H1 (cell line): ENCODE results near the gene TUT1. TPM values are rescaled to one million over a fixed set of nuclear protein-coding genes. Genes with fewer than 3 reads are reported as not detected.

Experiments used
- ASH2L ChIP-seq: fragments of 200-600, 300-600 bp; sonication (generic); IDR thresholded peaks from one replicate; pipeline ENCODE4 v1.7.1; 2017; ENCODE audit warnings: low read length
- CEBPB ChIP-seq: IDR thresholded peaks from 2 replicates; pipeline ENCODE4 v1.6.1; 2012; ENCODE audit warnings: low read depth, low read length
- CHD1 ChIP-seq: IDR thresholded peaks from 2 replicates; pipeline ENCODE4 v1.6.1; 2012; ENCODE audit warnings: low read depth, low read length, improper control_type of control experiment
- CREB1 ChIP-seq: IDR thresholded peaks from 2 replicates; pipeline ENCODE4 v1.6.1; 2012; ENCODE audit warnings: inconsistent platforms
- CTBP2 ChIP-seq: IDR thresholded peaks from 2 replicates; pipeline ENCODE4 v1.7.0; 2011; ENCODE audit warnings: borderline replicate concordance, mild to moderate bottlenecking, moderate library complexity, mixed read lengths, low read length; ENCODE audit not compliant: insufficient read depth, insufficient read length
- EZH2 ChIP-seq: fragments of 200-600 bp; sonication (generic); IDR thresholded peaks from 2 replicates; pipeline ENCODE4 v1.7.1; 2012; ENCODE audit warnings: low read depth, mild to moderate bottlenecking, moderate library complexity, low read length, inconsistent platforms; ENCODE audit not compliant: severe bottlenecking
- FOSL1 ChIP-seq: IDR thresholded peaks from 2 replicates; pipeline ENCODE4 v1.6.1; 2011; ENCODE audit warnings: mild to moderate bottlenecking, low read depth, low read length, moderate library complexity; ENCODE audit not compliant: insufficient read depth
- GTF2F1 ChIP-seq: IDR thresholded peaks from 2 replicates; pipeline ENCODE4 v1.6.1; 2012; ENCODE audit warnings: low read depth, low read length, improper control_type of control experiment, borderline replicate concordance
- JUN ChIP-seq: IDR thresholded peaks from 2 replicates; pipeline ENCODE4 v1.6.1; 2011; ENCODE audit warnings: low read depth, mild to moderate bottlenecking, improper control_type of control experiment, low read length
- KDM4A ChIP-seq: IDR thresholded peaks from one replicate; pipeline ENCODE4 v1.7.1; 2012; ENCODE audit warnings: low read depth, mild to moderate bottlenecking, moderate library complexity, low read length, inconsistent platforms; ENCODE audit not compliant: severe bottlenecking
- KDM5A ChIP-seq: fragments of 200-600 bp; IDR thresholded peaks from 2 replicates; pipeline ENCODE4 v1.7.1; 2012; ENCODE audit warnings: mild to moderate bottlenecking, low read length, inconsistent platforms, mixed read lengths
- RXRA ChIP-seq: IDR thresholded peaks from 2 replicates; pipeline ENCODE4 v1.6.1; 2011; ENCODE audit warnings: low read depth, mild to moderate bottlenecking, low read length, moderate library complexity; ENCODE audit not compliant: insufficient read depth
- SAP30 ChIP-seq: fragments of 300-600 bp; sonication (generic); IDR thresholded peaks from 2 replicates; pipeline ENCODE4 v1.7.1; 2012; ENCODE audit warnings: low read length, moderate library complexity, mild to moderate bottlenecking, inconsistent platforms; ENCODE audit not compliant: insufficient read depth, insufficient replicate concordance
- SIX5 ChIP-seq: IDR thresholded peaks from 2 replicates; pipeline ENCODE4 v1.6.1; 2011; ENCODE audit warnings: mild to moderate bottlenecking, low read depth, low read length
- SP2 ChIP-seq: IDR thresholded peaks from 2 replicates; pipeline ENCODE4 v1.6.1; 2012; ENCODE audit warnings: mild to moderate bottlenecking, low read length, inconsistent platforms
- SP4 ChIP-seq: IDR thresholded peaks from 2 replicates; pipeline ENCODE4 v1.6.1; 2012; ENCODE audit warnings: low read length, inconsistent platforms
- SUZ12 ChIP-seq: fragments of 200-600 bp; sonication (generic); IDR thresholded peaks from 2 replicates; pipeline ENCODE4 v1.6.1; 2012; ENCODE audit warnings: mild to moderate bottlenecking, inconsistent platforms, low read length, moderate library complexity, mixed read lengths
- TAF1 ChIP-seq: IDR thresholded peaks from 2 replicates; pipeline ENCODE4 v1.6.1; 2011; ENCODE audit warnings: mild to moderate bottlenecking, low read depth, low read length
- YY1 ChIP-seq: IDR thresholded peaks from 2 replicates; pipeline ENCODE4 v1.6.1; 2011; ENCODE audit warnings: low read depth, mild to moderate bottlenecking, low read length
- ZNF274 ChIP-seq: IDR thresholded peaks from 2 replicates; pipeline ENCODE4 v1.7.0; 2012; ENCODE audit warnings: low read length, borderline replicate concordance; ENCODE audit errors: extremely low read depth
- polyA plus RNA-seq, 7 experiments: library from polyadenylated mRNA; depleted of rRNA in 3 of 7; stranded (reverse) in 5 of 7; unstranded in 2 of 7; fragments of >200 nt in 5 of 7; fragments of 200-250 nt in 2 of 7; gene quantifications; 1 replicate in 5 of 7; 2 replicates in 1 of 7; 4 replicates in 1 of 7; pipeline versions ENCODE4 v1.2.1 to v1.2.3, GENCODE V29; 2011 to 2013; ENCODE audit warnings: missing spikeins in 2 of 7, mixed read lengths in 2 of 7
- total RNA-seq: library from RNA; stranded (reverse); fragmentation: NEBNext Ultra II Directional; extraction: Animal tissue kit (Norgen Biotek cat#: 25700); gene quantifications from 2 replicates; pipeline ENCODE4 v1.2.1, GENCODE V29; 2021
- TF ChIP-seq, protein P1 (sequence below): IDR thresholded peaks from 2 replicates; pipeline ENCODE4 v1.6.1; 2012; ENCODE audit warnings: inconsistent platforms
- TF ChIP-seq, protein P2 (sequence below): IDR thresholded peaks from 2 replicates; pipeline ENCODE4 v1.6.1; 2012; ENCODE audit warnings: low read length, inconsistent platforms

TUT1 gene
- total and polyA plus RNA-seq, 2 of the 8 experiments (the other 6 are each of a cell fraction or from before 2014, with no cell fraction given) = 17.8 to 24.6 TPM

DNA sequence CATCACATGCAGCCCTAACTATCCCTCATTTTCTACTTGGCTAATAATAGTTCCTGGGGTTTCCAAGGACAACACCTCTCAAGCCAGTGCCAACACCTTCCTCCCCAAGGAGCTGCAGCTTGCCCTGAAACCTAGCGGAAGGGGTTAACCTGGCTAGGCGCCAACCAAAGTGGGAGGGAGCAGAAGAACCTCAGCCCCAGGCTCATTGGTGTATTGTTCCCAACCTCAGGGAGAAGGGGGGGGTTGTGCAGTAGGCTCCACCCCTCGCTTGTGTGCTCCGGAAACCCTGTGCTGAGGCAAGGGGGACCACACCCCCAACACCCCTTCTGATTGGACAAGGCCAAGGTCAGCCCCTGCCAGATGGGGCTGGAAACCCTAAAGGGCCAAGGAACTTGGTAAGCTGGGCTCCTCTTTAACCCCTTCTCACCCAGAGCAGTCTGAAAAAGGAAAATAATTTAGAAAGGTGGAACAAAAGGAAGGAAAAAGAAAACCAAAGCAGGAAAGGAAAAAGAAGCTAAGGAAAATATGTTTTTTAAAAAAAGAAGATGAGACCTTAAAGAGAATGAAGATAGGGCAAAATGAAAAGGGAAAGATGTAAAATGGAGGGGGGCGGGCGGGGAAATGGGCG is 7.9 kb upstream of the TUT1 start (continued):
- TF ChIP-seq CEBPB = no peak
- no peak for TF ChIP-seq YY1
- TF ChIP-seq KDM5A = no peak
- TF ChIP-seq CHD1 = no peak
- no peak for TF ChIP-seq SAP30
- no peak for TF ChIP-seq EZH2
- TF ChIP-seq GTF2F1 = no peak
- peak; percentile 45; the same call in 1 of the 2 replicates for TF ChIP-seq SP4
- TF ChIP-seq SP2 = no peak
- TF ChIP-seq, protein P1, sequence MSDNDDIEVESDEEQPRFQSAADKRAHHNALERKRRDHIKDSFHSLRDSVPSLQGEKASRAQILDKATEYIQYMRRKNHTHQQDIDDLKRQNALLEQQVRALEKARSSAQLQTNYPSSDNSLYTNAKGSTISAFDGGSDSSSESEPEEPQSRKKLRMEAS = peak; percentile 45; the same call in 1 of the 2 replicates
- no peak for TF ChIP-seq FOSL1
- no peak for TF ChIP-seq ASH2L
- no peak for TF ChIP-seq RXRA
- no peak for TF ChIP-seq SUZ12
- TF ChIP-seq SIX5 = no peak
- no peak for TF ChIP-seq KDM4A
- TF ChIP-seq CREB1 = no peak
- TF ChIP-seq, protein P2, sequence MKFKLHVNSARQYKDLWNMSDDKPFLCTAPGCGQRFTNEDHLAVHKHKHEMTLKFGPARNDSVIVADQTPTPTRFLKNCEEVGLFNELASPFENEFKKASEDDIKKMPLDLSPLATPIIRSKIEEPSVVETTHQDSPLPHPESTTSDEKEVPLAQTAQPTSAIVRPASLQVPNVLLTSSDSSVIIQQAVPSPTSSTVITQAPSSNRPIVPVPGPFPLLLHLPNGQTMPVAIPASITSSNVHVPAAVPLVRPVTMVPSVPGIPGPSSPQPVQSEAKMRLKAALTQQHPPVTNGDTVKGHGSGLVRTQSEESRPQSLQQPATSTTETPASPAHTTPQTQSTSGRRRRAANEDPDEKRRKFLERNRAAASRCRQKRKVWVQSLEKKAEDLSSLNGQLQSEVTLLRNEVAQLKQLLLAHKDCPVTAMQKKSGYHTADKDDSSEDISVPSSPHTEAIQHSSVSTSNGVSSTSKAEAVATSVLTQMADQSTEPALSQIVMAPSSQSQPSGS = no peak
- TF ChIP-seq CTBP2 = no peak
- no peak for TF ChIP-seq ZNF274
- TF ChIP-seq JUN = no peak
- no peak for TF ChIP-seq TAF1
